ENCODE data around the gene RUNDC1.

- TF ChIP-seq, protein P1, sequence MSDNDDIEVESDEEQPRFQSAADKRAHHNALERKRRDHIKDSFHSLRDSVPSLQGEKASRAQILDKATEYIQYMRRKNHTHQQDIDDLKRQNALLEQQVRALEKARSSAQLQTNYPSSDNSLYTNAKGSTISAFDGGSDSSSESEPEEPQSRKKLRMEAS (IDR thresholded peaks at IDR 0.05), result no peak
- TF ChIP-seq REST (IDR thresholded peaks at IDR 0.05; ENCODE audit: low read depth) (no peak), CREB1 (IDR thresholded peaks at IDR 0.05; ENCODE audit: low read depth) (no peak), EP300 (IDR thresholded peaks at IDR 0.05; ENCODE audit: borderline replicate concordance) (no peak), TAF1 (IDR thresholded peaks at IDR 0.05; ENCODE audit: low read depth) (no peak), YY1 (IDR thresholded peaks at IDR 0.05; ENCODE audit: low read depth) (no peak), EGR1 (IDR thresholded peaks at IDR 0.05) (no peak), TEAD4 (IDR thresholded peaks at IDR 0.05) (no peak), CEBPB (IDR thresholded peaks at IDR 0.05) (no peak), TCF12 (IDR thresholded peaks at IDR 0.05; ENCODE audit: low read depth) (no peak), FOXM1 (IDR thresholded peaks at IDR 0.05; ENCODE audit: borderline replicate concordance, low read depth) (no peak), USF1 (IDR thresholded peaks at IDR 0.05) (no peak)
Measured at GRCh38 chr17:42967925-42968324, 12.4 kb upstream of the RUNDC1 start.
